SJCRH30 (cell line): ENCODE data around the gene TANC1. TPM values are rescaled to one million over a fixed set of nuclear protein-coding genes. Genes with fewer than 3 reads are reported as not detected.

Source experiments
- DNase-seq, 2 experiments: peaks; one replicate each; pipeline ENCODE4 v3.0.0-alpha.2; 2015 to 2020
- H3K27ac ChIP-seq: fragments of 250-450 bp; sonication (Bioruptor Pico); 2 replicates; pipeline ENCODE4 v1.5.1; 2020; ENCODE audit warnings: mild to moderate bottlenecking, moderate library complexity
- H3K27me3 ChIP-seq: fragments of 250-450 bp; sonication (Bioruptor Pico); 2 replicates; pipeline ENCODE4 v1.5.1; 2020; ENCODE audit warnings: mild to moderate bottlenecking, moderate library complexity
- H3K36me3 ChIP-seq: fragments of 250-450 bp; sonication (Bioruptor Pico); 2 replicates; pipeline ENCODE4 v1.5.1; 2020; ENCODE audit warnings: mild to moderate bottlenecking, moderate library complexity
- H3K4me1 ChIP-seq: fragments of 250-450 bp; sonication (Bioruptor Pico); 2 replicates; pipeline ENCODE4 v1.5.1; 2020; ENCODE audit warnings: mild to moderate bottlenecking, moderate library complexity
- H3K4me3 ChIP-seq: fragments of 250-450 bp; sonication (Bioruptor Pico); 2 replicates; pipeline ENCODE4 v1.5.1; 2020; ENCODE audit warnings: mild to moderate bottlenecking, moderate library complexity
- H3K9me3 ChIP-seq: fragments of 250-450 bp; sonication (Bioruptor Pico); replicated peaks from 2 replicates; pipeline ENCODE4 v1.5.1; 2020; ENCODE audit warnings: mild to moderate bottlenecking, moderate library complexity
- total RNA-seq: library from RNA; depleted of rRNA; stranded (reverse); fragments of >200 nt; shearing (Covaris generic); gene quantifications from 2 replicates; pipeline ENCODE4 v1.2.3, GENCODE V29; 2014

Gene TANC1
- total RNA-seq, 1 experiment from 2014 or later: 15.1 TPM

- H3K9me3 ChIP-seq: 0 out of 2 replicates have a peak, but pooled peaks cover 2% of the 10 kb centered on the region
- H3K27ac ChIP-seq: no peak overlapping the region
- H3K27me3 ChIP-seq: no peaks in the 10 kb centered on the region
- H3K36me3 ChIP-seq: peaks cover 3% of the 10 kb centered on the region
- H3K4me3 ChIP-seq: no peak overlapping the region
- no peak for DNase-seq
- peaks cover 8% of the 10 kb centered on the region; the same call in 1 of the 2 replicates for H3K4me1 ChIP-seq
Observed at GRCh38 chr2:159165048-159165447, 196.6 kb downstream of the TANC1 start.

GRCh38 chr2:159168707-159169106 is 200.3 kb downstream of the TANC1 start:
- H3K4me3 ChIP-seq: no peak overlapping the region
- H3K4me1 ChIP-seq: peaks cover 8% of the 10 kb centered on the region; the same call in 1 of the 2 replicates
- H3K27me3 ChIP-seq: no peaks in the 10 kb centered on the region
- H3K9me3 ChIP-seq: no peaks in the 10 kb centered on the region
- no peak overlapping the region for H3K27ac ChIP-seq
- H3K36me3 ChIP-seq: peaks cover 7% of the 10 kb centered on the region
- DNase-seq: no peak

- Histone ChIP-seq H3K4me1 (peaks cover 3% of the 10 kb centered on the region; the same call in 1 of the 2 replicates), H3K9me3 (no peaks in the 10 kb centered on the region), H3K27ac (no peak overlapping the region), H3K27me3 (no peaks in the 10 kb centered on the region), H3K36me3 (peaks cover 7% of the 10 kb centered on the region), H3K4me3 (no peak overlapping the region)
- no peak for DNase-seq
Observed at GRCh38 chr2:159169187-159169586, 200.7 kb downstream of the TANC1 start.

DNA sequence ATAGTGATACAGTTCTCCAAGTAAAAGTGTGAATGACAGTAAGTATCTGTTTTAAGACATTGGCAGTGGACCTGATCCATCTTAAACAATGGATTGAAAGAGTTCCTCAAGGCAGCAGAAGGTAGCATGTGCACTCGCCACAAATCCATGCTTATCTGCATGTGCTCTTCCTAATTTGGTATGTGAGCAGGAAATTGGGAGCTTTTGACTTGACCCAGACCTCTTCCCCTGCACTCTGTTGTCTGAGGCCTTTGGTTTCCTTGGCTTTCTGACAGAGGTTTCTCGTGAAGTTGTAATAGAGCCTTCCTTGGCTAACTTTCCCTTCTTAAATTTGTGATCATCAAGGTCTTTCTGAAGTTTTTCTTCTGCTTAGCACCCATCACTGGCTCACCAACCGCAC is 204.0 kb downstream of the TANC1 start:
- Histone ChIP-seq H3K27ac (no peak overlapping the region), H3K4me3 (no peak overlapping the region), H3K36me3 (peaks cover 7% of the 10 kb centered on the region; the same call in 1 of the 2 replicates), H3K4me1 (no peaks in the 10 kb centered on the region), H3K27me3 (no peaks in the 10 kb centered on the region), H3K9me3 (no peaks in the 10 kb centered on the region)
- no peak for DNase-seq

- no peak overlapping the region for H3K27ac ChIP-seq
- no peak overlapping the region for H3K4me3 ChIP-seq
- H3K4me1 ChIP-seq: no peaks in the 10 kb centered on the region
- H3K9me3 ChIP-seq: no peaks in the 10 kb centered on the region
- no peaks in the 10 kb centered on the region for H3K27me3 ChIP-seq
- DNase-seq: no peak
- peaks cover 12% of the 10 kb centered on the region for H3K36me3 ChIP-seq
Observed at GRCh38 chr2:159174759-159175158, 206.3 kb downstream of the TANC1 start.

DNA sequence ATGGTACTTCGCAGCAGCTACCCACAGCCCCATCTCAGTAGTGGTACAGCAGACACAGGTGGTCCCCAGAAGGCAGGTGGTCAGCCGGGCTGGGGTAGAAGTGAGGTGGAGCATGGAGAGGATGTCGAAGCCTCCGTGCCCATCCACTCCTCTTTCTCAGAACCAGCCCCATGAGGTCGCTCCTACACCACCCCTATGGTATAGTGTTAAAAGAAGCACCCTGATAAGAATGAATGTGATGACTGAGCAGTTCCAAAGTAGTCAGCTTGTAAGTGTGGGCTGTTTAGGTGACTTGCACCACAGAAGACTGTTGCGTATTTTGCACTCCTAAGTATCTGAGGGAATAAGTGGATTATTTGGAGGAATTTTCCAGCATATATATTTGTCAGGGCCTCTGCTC is 206.7 kb downstream of the TANC1 start:
- no peak overlapping the region for H3K4me3 ChIP-seq
- H3K36me3 ChIP-seq: peaks cover 12% of the 10 kb centered on the region
- no peak overlapping the region for H3K27ac ChIP-seq
- H3K27me3 ChIP-seq: no peaks in the 10 kb centered on the region
- H3K4me1 ChIP-seq: no peaks in the 10 kb centered on the region
- no peak for DNase-seq
- no peaks in the 10 kb centered on the region for H3K9me3 ChIP-seq

DNA sequence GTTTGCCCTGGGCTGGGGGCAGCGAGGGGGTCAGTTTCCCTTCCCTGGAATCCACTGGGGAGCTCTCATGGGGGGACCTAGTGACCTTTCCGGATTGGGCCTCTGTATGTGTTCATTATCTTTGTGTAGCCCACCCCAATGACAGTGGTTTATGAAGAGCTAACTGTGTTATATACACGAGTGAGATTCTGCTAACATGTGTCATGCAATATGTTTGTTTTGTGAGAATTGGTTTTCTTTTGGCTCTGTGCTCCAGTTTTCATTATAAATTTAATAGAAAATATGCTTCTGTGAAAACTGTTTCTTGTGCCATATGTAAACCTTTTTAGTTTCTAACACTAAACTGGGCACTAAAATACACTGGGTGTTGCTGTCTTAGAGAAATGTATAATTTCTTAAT is 207.5 kb downstream of the TANC1 start:
- H3K4me3 ChIP-seq: no peak overlapping the region
- no peaks in the 10 kb centered on the region for H3K4me1 ChIP-seq
- DNase-seq: no peak
- peaks cover 9% of the 10 kb centered on the region for H3K36me3 ChIP-seq
- no peaks in the 10 kb centered on the region for H3K27me3 ChIP-seq
- no peaks in the 10 kb centered on the region for H3K9me3 ChIP-seq
- no peak overlapping the region for H3K27ac ChIP-seq

DNA sequence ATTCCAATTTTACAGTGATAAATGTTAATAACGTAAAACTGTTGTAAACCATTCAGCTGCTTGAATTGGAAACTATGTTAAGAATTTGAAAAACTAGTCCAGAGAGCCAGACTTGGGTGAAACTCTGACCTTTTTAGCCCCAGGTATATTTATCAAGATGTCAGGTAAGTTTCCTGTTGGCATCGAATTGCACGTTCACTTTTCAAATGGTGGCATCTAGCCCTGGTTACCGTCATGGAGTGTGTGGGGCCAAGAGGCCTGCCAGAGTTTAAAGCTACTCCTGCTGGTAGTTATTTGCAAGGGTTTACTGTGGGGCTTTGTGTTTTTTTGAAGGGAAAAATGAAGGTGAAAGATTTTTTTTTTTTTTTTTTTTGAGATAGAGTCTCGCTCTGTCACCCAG is 208.1 kb downstream of the TANC1 start:
- H3K36me3 ChIP-seq: peaks cover 7% of the 10 kb centered on the region; the same call in 1 of the 2 replicates
- H3K4me1 ChIP-seq: no peaks in the 10 kb centered on the region
- no peaks in the 10 kb centered on the region for H3K9me3 ChIP-seq
- no peak for DNase-seq
- H3K4me3 ChIP-seq: no peak overlapping the region
- H3K27ac ChIP-seq: no peak overlapping the region
- H3K27me3 ChIP-seq: no peaks in the 10 kb centered on the region

GRCh38 chr2:159177357-159177756 is 208.9 kb downstream of the TANC1 start:
- no peak for DNase-seq
- no peaks in the 10 kb centered on the region for H3K27me3 ChIP-seq
- H3K36me3 ChIP-seq: peaks cover 4% of the 10 kb centered on the region; the same call in 1 of the 2 replicates
- no peak overlapping the region for H3K4me3 ChIP-seq
- no peaks in the 10 kb centered on the region for H3K4me1 ChIP-seq
- no peak overlapping the region for H3K27ac ChIP-seq
- H3K9me3 ChIP-seq: no peaks in the 10 kb centered on the region

- peaks cover 4% of the 10 kb centered on the region; the same call in 1 of the 2 replicates for H3K36me3 ChIP-seq
- no peaks in the 10 kb centered on the region for H3K9me3 ChIP-seq
- DNase-seq: no peak
Observed at GRCh38 chr2:159177957-159178356, 209.5 kb downstream of the TANC1 start.

GRCh38 chr2:159179096-159179495 is 210.7 kb downstream of the TANC1 start:
- no peaks in the 10 kb centered on the region for H3K27me3 ChIP-seq
- H3K36me3 ChIP-seq: peaks cover 4% of the 10 kb centered on the region; the same call in 1 of the 2 replicates
- H3K27ac ChIP-seq: no peak overlapping the region
- H3K4me1 ChIP-seq: no peaks in the 10 kb centered on the region
- H3K4me3 ChIP-seq: no peak overlapping the region
- no peaks in the 10 kb centered on the region for H3K9me3 ChIP-seq
- DNase-seq: no peak

More at GRCh38 chr2:159177957-159178356, 209.5 kb downstream of the TANC1 start:
- H3K27ac ChIP-seq: no peak overlapping the region
- no peaks in the 10 kb centered on the region for H3K27me3 ChIP-seq
- no peaks in the 10 kb centered on the region for H3K4me1 ChIP-seq
- H3K4me3 ChIP-seq: no peak overlapping the region

GRCh38 chr2:159179696-159180095 is 211.3 kb downstream of the TANC1 start:
- no peaks in the 10 kb centered on the region for H3K9me3 ChIP-seq
- no peak overlapping the region for H3K27ac ChIP-seq
- H3K4me1 ChIP-seq: no peaks in the 10 kb centered on the region
- DNase-seq: no peak
- no peaks in the 10 kb centered on the region for H3K27me3 ChIP-seq
- peaks cover 4% of the 10 kb centered on the region; the same call in 1 of the 2 replicates for H3K36me3 ChIP-seq
- no peak overlapping the region for H3K4me3 ChIP-seq

DNA sequence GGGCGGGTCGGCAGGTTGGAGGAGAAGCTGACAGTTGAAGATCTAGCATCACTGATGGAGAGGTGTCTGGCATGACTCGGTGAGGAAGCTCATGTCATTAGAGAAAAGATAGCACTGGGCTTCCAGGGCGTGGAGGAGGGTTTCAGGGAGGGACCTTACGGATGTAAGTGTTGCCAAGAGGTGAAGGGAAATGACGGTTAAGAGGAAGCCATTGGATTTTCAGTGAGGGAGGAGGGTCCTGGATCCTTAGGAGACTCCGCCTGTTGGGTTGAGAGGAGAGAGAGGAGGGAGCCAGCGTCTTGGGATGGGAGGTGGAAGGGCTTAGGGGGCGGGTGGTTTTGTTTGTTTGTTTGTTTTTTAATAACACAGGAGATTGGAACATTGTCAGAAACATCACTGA is 214.9 kb downstream of the TANC1 start:
- peaks cover 4% of the 10 kb centered on the region; the same call in 1 of the 2 replicates for H3K36me3 ChIP-seq
- H3K9me3 ChIP-seq: no peaks in the 10 kb centered on the region
- H3K27ac ChIP-seq: no peak overlapping the region
- H3K27me3 ChIP-seq: no peaks in the 10 kb centered on the region; the same call in 1 of the 2 replicates
- no peak overlapping the region for H3K4me3 ChIP-seq
- DNase-seq: no peak
- H3K4me1 ChIP-seq: no peaks in the 10 kb centered on the region

DNA sequence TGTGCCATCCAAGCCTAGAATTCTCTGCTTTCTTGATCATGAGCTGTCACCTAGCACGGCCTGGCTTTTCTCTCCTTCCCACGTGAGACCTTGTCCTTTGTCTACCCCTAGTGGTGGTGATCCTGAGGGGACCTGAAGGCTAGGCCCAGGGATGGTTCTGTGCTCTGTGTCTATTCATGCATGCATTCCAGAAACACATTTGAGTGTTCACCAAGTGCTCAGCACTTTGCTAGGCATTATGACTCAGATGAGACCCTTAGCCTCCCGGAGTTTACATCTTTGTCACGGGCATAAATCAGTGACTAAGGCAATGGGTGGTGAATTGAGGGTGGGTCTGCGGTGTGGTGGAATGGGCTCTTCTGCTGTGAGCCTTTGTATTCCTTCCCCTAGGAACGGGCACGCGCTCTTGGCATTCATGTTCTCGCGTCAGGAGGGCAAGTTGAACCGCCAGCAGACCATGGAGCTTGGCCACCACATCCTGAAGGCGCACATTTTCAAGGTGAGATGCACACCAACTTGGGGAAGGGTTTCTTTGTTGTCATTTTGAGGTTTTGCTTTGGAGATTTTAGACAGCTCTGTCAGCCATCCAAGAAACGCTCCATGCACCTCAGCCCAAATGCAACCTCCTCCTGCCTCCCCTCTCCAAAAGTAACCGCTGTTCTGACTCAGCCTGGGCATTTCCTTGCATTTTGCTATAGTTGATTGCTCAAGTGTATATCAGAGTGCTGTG is 217.1 kb downstream of the TANC1 start:
- DNase-seq: peak in 1 of 2 experiments; percentile 27
- Histone ChIP-seq H3K27me3 (no peaks in the 10 kb centered on the region; the same call in 1 of the 2 replicates), H3K9me3 (no peaks in the 10 kb centered on the region), H3K4me3 (no peak overlapping the region), H3K36me3 (no peaks in the 10 kb centered on the region), H3K4me1 (no peaks in the 10 kb centered on the region), H3K27ac (no peak overlapping the region)

GRCh38 chr2:159186462-159186861 is 218.0 kb downstream of the TANC1 start:
- no peaks in the 10 kb centered on the region for H3K4me1 ChIP-seq
- H3K27me3 ChIP-seq: no peaks in the 10 kb centered on the region; the same call in 1 of the 2 replicates
- H3K36me3 ChIP-seq: no peaks in the 10 kb centered on the region
- H3K4me3 ChIP-seq: no peak overlapping the region
- no peak for DNase-seq
- H3K27ac ChIP-seq: no peak overlapping the region
- H3K9me3 ChIP-seq: no peaks in the 10 kb centered on the region

- Histone ChIP-seq H3K4me1 (no peaks in the 10 kb centered on the region), H3K4me3 (no peak overlapping the region), H3K27ac (no peak overlapping the region)
Observed at GRCh38 chr2:159187106-159187505, 218.7 kb downstream of the TANC1 start.

More at GRCh38 chr2:159187106-159187505, 218.7 kb downstream of the TANC1 start:
- DNase-seq: no peak
- Histone ChIP-seq H3K9me3 (no peaks in the 10 kb centered on the region), H3K36me3 (no peaks in the 10 kb centered on the region), H3K27me3 (no peaks in the 10 kb centered on the region; the same call in 1 of the 2 replicates)
